MM.1S (cell line): ENCODE data around the gene ASH1L.
"Not testable (repeated sequence)": the region's sequence is repeated elsewhere in the genome, so short reads cannot be mapped to it uniquely, and the experiment has no call there.

Experiments
- EZH2 ChIP-seq: fragments of 300-600 bp; sonication (generic); optimal IDR thresholded peaks from 2 replicates; pipeline ENCODE3; 2017; ENCODE audit warnings: low read depth, mild to moderate bottlenecking, antibody characterized with exemption, low read length, mixed read lengths
- TF ChIP-seq, protein P1 (sequence below): fragments of 300-600 bp; sonication (generic); IDR thresholded peaks from 2 replicates; pipeline ENCODE4 v1.5.1; 2016; ENCODE audit warnings: antibody characterized with exemption, low read length, mixed read lengths

DNA sequence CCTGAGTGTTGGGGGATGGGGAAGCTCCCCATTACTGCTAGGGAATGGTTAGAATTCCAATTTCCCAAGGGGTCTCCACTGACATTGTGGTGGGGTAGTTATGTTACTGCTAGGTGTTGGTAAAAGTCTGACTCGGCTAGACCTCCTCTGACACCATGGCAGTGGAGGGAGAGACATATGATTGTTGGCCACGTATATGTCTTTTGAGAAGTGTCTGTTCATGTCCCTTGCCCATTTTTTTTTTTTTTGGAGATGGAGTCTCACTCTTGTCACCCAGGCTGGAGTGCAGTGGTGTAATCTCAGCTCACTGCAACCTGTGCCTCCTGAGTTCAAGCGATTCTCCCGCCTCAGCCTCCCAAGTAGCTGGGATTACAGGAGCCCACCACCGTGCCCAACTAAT is 176.8 kb downstream of the ASH1L start:
- TF ChIP-seq, protein P1, sequence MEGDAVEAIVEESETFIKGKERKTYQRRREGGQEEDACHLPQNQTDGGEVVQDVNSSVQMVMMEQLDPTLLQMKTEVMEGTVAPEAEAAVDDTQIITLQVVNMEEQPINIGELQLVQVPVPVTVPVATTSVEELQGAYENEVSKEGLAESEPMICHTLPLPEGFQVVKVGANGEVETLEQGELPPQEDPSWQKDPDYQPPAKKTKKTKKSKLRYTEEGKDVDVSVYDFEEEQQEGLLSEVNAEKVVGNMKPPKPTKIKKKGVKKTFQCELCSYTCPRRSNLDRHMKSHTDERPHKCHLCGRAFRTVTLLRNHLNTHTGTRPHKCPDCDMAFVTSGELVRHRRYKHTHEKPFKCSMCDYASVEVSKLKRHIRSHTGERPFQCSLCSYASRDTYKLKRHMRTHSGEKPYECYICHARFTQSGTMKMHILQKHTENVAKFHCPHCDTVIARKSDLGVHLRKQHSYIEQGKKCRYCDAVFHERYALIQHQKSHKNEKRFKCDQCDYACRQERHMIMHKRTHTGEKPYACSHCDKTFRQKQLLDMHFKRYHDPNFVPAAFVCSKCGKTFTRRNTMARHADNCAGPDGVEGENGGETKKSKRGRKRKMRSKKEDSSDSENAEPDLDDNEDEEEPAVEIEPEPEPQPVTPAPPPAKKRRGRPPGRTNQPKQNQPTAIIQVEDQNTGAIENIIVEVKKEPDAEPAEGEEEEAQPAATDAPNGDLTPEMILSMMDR, result not testable (repeated sequence)
- TF ChIP-seq EZH2, result not testable (repeated sequence)
